ENCODE data around the gene SHMT2. TPM values are rescaled to one million over a fixed set of nuclear protein-coding genes. Genes with fewer than 3 reads are reported as not detected.

The SHMT2 gene
- total RNA-seq, 1 donor from 2014 or later: 63.3 TPM

- H3K9me3 Mint-ChIP-seq (ENCODE audit: unreplicated experiment): no peaks in the 10 kb centered on the region
- H3K4me3 Mint-ChIP-seq (ENCODE audit: unreplicated experiment): peak overlapping the region; percentile 12
- DNase-seq (ENCODE audit: low spot score): no peak
- no peak for TF ChIP-seq CTCF (IDR thresholded peaks at IDR 0.05; ENCODE audit: unreplicated experiment)
- H3K36me3 Mint-ChIP-seq (ENCODE audit: low read depth, unreplicated experiment): peaks cover 11% of the 10 kb centered on the region
- peaks cover 8% of the 10 kb centered on the region for H3K27me3 Mint-ChIP-seq (ENCODE audit: unreplicated experiment)
- no peak overlapping the region for H3K27ac Mint-ChIP-seq (ENCODE audit: unreplicated experiment)
- no peaks in the 10 kb centered on the region for H3K4me1 Mint-ChIP-seq (ENCODE audit: unreplicated experiment)
Measured at GRCh38 chr12:57204454-57204853, 25.1 kb upstream of the SHMT2 start.

- Mint-ChIP-seq H3K27ac (ENCODE audit: unreplicated experiment) (no peak overlapping the region), H3K27me3 (ENCODE audit: unreplicated experiment) (peaks cover 6% of the 10 kb centered on the region), H3K4me3 (ENCODE audit: unreplicated experiment) (no peak overlapping the region), H3K4me1 (ENCODE audit: unreplicated experiment) (no peaks in the 10 kb centered on the region), H3K36me3 (ENCODE audit: low read depth, unreplicated experiment) (peaks cover 11% of the 10 kb centered on the region), H3K9me3 (ENCODE audit: unreplicated experiment) (no peaks in the 10 kb centered on the region)
- no peak for DNase-seq (ENCODE audit: low spot score)
- no peak for TF ChIP-seq CTCF (IDR thresholded peaks at IDR 0.05; ENCODE audit: unreplicated experiment)
Measured at GRCh38 chr12:57205186-57205585, 24.3 kb upstream of the SHMT2 start.

GRCh38 chr12:57205931-57206330 lies 23.6 kb upstream of the SHMT2 start:
- Mint-ChIP-seq H3K4me1 (ENCODE audit: unreplicated experiment) (no peaks in the 10 kb centered on the region), H3K36me3 (ENCODE audit: low read depth, unreplicated experiment) (peaks cover 10% of the 10 kb centered on the region), H3K9me3 (ENCODE audit: unreplicated experiment) (no peaks in the 10 kb centered on the region), H3K27me3 (ENCODE audit: unreplicated experiment) (peaks cover 8% of the 10 kb centered on the region), H3K4me3 (ENCODE audit: unreplicated experiment) (peak overlapping the region; percentile 9), H3K27ac (ENCODE audit: unreplicated experiment) (no peak overlapping the region)
- no peak for TF ChIP-seq CTCF (IDR thresholded peaks at IDR 0.05; ENCODE audit: unreplicated experiment)
- no peak for DNase-seq (ENCODE audit: low spot score)

- no peak for DNase-seq (ENCODE audit: low spot score)
- H3K9me3 Mint-ChIP-seq (ENCODE audit: unreplicated experiment): no peaks in the 10 kb centered on the region
- no peak overlapping the region for H3K4me3 Mint-ChIP-seq (ENCODE audit: unreplicated experiment)
- peaks cover 7% of the 10 kb centered on the region for H3K36me3 Mint-ChIP-seq (ENCODE audit: low read depth, unreplicated experiment)
- H3K27me3 Mint-ChIP-seq (ENCODE audit: unreplicated experiment): peaks cover 4% of the 10 kb centered on the region
- no peaks in the 10 kb centered on the region for H3K4me1 Mint-ChIP-seq (ENCODE audit: unreplicated experiment)
- no peak overlapping the region for H3K27ac Mint-ChIP-seq (ENCODE audit: unreplicated experiment)
- no peak for TF ChIP-seq CTCF (IDR thresholded peaks at IDR 0.05; ENCODE audit: unreplicated experiment)
Measured at GRCh38 chr12:57207731-57208630, 21.5 kb upstream of the SHMT2 start.

GRCh38 chr12:57208631-57209282 lies 20.8 kb upstream of the SHMT2 start:
- Mint-ChIP-seq H3K4me1 (ENCODE audit: unreplicated experiment) (peaks cover 4% of the 10 kb centered on the region), H3K4me3 (ENCODE audit: unreplicated experiment) (no peak overlapping the region), H3K36me3 (ENCODE audit: low read depth, unreplicated experiment) (peaks cover 7% of the 10 kb centered on the region), H3K27ac (ENCODE audit: unreplicated experiment) (no peak overlapping the region), H3K27me3 (ENCODE audit: unreplicated experiment) (peaks cover 8% of the 10 kb centered on the region), H3K9me3 (ENCODE audit: unreplicated experiment) (no peaks in the 10 kb centered on the region)
- TF ChIP-seq CTCF (IDR thresholded peaks at IDR 0.05; ENCODE audit: unreplicated experiment): no peak
- no peak for DNase-seq (ENCODE audit: low spot score)
